NCI-H345 (cell line): ENCODE data around the gene BRIX1.
A peak's percentile ranks its signal among the peaks of the same experiment; 100 is the strongest.
"Not testable (repeated sequence)": the region's sequence is repeated elsewhere in the genome, so short reads cannot be mapped to it uniquely, and the experiment has no call there.

Experiments used
- DNase-seq: peaks from one replicate; lab custom pipeline; 2025; lab: John Stamatoyannopoulos, UW

The BRIX1 gene

DNA sequence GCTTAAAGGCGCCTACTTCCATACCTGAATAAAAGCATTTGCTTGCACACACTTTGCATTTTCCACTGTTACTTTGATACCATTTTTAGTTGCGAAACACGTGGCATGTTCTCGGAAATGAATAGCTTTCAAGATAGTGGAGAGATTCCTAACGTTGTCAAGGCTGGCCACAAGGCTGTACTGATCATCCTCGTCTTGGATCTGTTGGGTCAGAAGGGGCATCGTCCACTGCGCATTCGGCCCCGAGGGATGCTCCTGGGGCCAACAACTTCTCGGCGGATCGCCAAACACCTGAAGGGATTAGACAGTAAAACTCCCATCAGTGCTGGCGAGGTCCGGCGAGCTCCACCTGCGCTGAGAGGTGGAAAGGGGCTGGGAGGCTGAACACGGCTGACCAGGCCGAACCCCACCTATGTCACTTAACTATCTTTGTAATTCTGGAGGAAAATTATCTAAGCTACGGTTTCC lies 806 bp upstream of the BRIX1 start:
- DNase-seq: no peak

- no peak for DNase-seq
Observed at GRCh38 chr5:34915856-34916192, 313 bp downstream of the BRIX1 start.

DNA sequence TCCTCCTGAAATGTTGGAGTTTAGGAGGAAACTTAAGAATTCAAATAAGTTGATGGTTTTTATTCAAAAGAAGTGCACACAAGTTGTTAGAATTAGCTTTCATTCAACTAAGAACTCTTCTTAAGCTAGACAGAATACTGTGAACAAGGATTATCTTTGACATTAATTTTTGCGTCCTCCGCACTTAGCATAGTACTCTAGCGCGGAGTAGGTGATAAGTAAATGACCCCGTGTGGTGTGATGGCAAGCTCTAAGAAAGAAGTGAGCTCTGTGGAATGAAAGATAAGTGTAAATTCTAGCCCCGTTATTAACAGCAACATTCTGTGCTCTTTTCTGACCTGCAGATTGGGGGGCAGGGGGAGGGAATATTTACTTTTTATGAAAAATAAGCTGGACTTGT lies 1.0 kb downstream of the BRIX1 start:
- no peak for DNase-seq

- DNase-seq: no peak
Observed at GRCh38 chr5:34918025-34918424, 2.5 kb downstream of the BRIX1 start.

DNA sequence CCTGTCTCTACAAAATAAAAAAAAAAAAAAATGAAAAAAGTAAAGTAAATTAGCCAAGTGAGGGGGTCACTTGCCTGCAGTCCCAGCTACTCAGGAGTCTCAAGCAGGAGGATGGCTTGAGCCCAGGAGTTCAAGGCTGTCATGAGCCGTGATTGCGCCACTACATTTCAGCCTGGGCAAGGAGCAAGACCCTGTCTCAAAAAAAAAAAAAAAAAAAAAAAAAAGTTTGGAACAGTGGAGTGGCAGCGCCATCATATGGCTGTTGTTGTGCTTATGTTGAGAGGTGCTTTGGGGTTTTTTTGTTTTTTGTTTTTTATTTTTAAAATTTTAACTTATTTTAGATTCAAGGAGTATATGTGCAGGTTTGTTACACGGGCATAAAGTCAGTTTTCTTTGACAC lies 3.6 kb downstream of the BRIX1 start:
- no peak for DNase-seq

GRCh38 chr5:34923256-34923655 lies 7.7 kb downstream of the BRIX1 start:
- DNase-seq: not testable (repeated sequence)

DNA sequence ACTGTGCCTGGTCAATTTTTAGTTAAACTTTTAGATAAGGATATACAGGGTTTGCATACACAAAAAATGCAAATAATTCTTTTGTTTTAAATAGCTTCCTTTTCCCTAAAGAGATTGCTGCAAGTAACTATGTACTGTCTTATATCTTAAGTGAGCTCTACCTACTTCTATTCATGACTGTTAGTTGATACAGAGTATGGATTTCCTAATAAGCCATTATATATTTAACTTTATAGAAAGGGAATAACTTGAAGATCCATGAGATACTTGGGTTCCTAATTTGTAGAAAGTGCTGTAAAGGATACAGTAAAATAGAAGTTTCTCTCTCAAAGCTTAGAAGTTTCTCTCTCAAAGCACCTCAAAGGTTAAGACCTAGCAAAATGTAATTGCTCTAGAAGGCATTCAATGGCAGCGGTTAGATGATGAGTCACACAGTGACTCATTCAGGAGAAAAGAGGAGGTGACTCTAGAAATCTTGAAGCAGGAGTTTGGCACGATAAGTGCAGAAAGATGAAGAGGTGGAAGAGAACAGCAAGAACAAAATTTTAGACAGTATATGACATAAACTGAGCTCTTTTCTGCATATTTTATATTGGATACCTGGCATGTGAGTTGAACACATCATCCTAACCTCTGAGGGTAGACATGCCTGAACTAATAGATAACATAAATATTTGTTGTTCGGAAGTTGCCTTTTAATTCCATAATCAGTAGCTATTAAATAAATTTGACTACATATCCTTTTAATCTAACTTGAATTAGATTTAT lies 8.4 kb downstream of the BRIX1 start:
- DNase-seq: no peak

GRCh38 chr5:34924462-34924765 lies 8.9 kb downstream of the BRIX1 start:
- no peak for DNase-seq

- no peak for DNase-seq
Observed at GRCh38 chr5:34926318-34926888, 10.9 kb downstream of the BRIX1 start.

GRCh38 chr5:34927785-34928184 lies 12.3 kb downstream of the BRIX1 start:
- no peak for DNase-seq

DNA sequence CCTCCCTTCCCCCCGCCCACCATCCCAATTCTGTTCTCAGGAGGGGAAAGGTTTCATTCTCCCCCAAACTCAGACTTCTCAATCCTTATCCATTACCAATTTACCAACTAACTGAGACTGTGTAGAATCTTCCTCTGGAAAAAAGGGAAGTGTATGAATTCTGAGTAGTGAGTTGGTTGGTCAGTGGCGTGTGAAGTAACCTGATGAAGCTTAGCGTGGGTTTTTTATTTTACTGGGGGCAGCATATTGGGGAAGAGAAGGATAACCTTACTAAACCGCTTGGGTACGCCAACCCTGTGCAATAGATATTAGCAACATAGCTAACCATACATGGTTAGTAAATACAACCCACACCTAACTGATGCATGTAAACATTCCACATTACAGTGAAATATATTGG lies 12.8 kb downstream of the BRIX1 start:
- DNase-seq: no peak

DNA sequence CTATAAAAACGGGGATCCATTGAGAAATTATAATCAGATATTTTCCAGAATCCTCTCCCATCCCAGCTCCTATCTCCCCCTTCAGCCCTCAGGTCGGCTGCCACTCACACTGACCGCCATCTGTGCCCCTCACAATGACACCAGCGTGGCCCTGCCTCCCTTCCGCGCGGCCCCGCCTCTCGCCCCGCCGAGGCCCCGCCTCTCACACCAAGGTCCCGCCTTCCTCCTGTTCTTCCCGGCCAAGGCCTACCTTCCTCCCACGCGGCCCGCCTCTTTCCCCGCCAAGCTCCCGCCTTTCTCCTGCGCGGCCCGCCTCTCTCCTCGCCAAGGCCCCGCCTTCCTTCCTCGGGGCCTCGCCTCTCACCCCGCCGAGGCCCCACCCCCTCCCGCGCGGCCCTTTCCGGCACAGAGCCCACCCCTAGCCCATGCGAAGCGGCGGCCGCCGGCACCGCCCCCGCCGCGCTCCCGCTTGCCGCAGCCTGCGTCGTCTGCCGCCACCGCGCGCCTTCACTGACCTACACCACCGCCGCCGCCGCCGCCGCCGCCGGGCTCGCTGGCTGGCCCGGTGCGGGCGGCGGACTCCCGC lies 13.7 kb downstream of the BRIX1 start, which contains the start of gene DNAJC21:
TSS of gene DNAJC21 (plus strand) at position 426 of the 586 bp plus-strand sequence. CDS start 261 bp downstream, outside the sequence.
- peak; percentile 98 for DNase-seq

DNA sequence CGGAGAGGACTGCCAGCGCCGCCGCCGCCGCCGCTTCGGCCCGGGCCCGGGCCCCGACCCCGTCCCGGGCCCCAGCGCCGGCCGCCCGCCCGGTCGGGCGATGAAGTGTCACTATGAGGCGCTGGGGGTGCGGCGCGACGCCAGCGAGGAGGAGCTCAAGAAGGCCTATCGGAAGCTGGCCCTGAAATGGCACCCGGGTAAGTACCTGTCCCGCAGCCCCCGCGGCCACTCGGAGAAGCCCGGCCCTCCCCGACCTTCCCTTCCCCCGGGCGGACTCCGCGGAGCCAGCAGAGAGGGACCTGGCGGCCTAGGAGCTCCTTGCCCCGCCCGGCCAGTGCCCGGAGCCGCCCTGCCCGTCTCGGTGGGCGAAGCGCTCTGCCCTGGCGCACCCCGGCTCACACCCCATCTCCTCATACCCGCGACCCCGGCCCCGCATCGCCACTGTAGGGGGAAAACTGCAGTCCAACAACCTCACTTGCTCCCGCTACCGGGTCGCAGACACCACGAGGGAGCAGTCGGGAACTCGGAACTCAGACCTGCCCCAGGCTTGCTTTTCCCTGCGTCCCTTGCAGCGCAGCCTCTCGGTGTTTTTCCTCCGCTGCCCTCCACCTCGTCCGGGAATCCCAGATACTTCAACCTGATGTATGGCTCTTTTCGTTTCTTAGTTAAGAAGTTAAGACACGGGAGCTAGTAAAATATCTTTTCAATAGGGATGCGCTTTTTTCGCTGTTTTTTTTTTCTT lies 14.4 kb downstream of the BRIX1 start:
- peak; percentile 76 for DNase-seq

- no peak for DNase-seq
Observed at GRCh38 chr5:34930462-34930844, 14.9 kb downstream of the BRIX1 start.

DNA sequence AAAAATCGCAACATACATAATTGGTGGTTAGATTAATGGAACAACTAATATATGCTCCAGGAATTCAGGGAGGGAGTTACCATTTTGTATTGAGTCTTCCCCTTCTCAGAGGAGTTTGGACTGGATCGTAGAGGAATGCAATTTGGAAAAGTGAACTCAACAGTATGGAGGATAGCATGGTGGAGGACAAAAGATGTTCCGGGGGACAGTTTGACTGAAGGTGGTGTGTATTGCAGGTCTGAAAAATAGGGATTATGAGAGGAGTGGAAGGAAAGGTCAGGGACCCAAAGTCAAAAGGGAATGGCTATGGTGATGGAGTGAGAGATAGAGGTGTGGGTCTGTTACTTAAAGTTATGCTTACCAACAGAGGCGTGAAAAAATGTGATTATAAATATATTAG lies 15.4 kb downstream of the BRIX1 start:
- no peak for DNase-seq

DNA sequence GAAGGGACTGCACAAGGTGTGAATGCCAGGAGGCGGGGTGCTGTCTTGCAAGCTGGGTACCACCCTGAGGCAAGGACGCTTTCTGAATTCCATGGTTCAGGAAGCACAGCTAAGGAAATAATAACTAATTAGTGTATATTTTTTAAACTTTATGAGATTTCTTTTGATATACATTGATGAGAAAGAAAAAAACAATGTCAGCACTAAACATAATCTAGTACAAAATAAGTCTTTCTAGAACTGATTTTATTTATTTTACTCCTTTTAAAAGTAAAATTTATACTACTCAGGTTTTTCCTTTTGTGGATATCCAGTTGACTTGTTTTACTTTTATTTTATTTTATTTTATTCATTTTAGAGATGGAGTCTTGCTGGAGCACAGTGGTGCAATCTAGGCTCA lies 17.4 kb downstream of the BRIX1 start:
- no peak for DNase-seq

DNA sequence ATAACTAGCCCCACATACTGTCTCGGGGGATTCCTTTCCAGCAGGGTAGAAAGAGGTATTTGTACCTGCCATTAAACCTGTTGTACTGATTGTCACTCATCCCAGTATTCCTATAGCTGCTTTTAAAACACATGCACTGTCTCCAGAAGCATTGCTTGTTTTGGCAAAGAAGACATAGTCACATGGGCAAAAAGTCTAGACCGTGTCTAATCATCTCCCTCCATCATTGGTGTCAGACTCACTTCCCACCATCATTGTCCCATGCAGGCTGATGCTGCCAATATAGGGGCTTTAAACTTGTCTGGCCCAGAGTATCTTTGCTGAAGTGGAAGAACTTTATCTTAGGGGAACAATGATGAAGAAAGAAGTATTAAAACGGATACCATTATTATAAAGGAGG lies 26.4 kb downstream of the BRIX1 start:
- DNase-seq: no peak

DNA sequence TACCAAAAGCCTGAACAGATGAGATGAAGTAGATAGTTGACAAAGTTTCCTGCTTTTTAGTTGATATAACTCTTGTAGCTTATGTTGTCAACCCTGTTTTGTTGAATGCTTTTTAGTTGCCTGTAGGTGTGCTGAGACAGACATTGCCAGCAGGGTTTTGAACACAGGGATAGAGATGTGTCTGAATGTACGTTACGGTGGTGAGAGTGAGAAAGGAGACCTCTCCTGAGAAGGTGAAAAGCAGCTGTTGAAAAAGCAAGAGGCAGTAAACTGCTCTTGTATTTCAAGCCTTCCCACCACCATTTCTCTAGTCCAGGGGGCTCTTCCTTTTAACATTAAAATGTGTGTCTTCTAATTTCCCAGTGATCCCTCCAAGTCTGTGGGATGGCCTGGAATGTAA lies 28.5 kb downstream of the BRIX1 start:
- no peak for DNase-seq

DNA sequence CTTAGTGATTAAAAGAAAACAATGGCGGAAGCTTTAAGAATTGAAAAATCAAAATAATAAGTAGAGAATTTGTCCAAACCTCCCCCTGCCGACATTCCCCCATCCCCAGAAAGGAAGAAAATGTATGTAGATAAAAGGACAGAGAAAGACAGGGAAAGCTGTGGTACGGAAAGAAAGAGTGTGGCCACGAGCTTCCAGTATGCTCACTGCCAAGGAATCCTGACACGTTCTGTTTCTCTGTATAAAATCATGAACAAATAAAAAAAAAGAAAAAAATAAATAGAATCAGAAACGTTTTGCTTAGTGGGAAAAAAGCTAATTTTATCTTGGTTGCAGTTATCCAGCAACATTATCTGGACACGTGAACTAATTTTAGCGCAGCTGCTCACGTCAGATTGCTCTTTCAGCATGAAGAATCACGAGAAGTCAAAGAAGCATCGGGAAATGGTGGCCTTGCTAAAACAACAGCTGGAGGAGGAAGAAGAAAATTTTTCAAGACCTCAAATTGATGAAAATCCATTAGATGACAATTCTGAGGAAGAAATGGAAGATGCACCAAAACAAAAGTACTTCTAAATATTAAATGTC lies 29.0 kb downstream of the BRIX1 start:
- DNase-seq: no peak

GRCh38 chr5:34957321-34957720 lies 41.8 kb downstream of the BRIX1 start:
- no peak for DNase-seq

- DNase-seq: peak; percentile 3
Observed at GRCh38 chr5:34957857-34958690, 42.6 kb downstream of the BRIX1 start.

- no peak for DNase-seq
Observed at GRCh38 chr5:34959323-34959722, 43.8 kb downstream of the BRIX1 start.
